Activated T-helper 1 cell treated with anti-CD3 and anti-CD28 coated beads, Interleukin-2, amount 50 U/mL, for 16 hours (primary cell): Measurements from ENCODE around the gene GOSR2.

Experiments used
- DNase-seq, 2 donors: peaks; one replicate each; pipeline ENCODE4 v3.0.0-alpha.2; 2020; ENCODE audit warnings: low read depth in 1 of 2, low spot score in 1 of 2

The GOSR2 gene

DNA sequence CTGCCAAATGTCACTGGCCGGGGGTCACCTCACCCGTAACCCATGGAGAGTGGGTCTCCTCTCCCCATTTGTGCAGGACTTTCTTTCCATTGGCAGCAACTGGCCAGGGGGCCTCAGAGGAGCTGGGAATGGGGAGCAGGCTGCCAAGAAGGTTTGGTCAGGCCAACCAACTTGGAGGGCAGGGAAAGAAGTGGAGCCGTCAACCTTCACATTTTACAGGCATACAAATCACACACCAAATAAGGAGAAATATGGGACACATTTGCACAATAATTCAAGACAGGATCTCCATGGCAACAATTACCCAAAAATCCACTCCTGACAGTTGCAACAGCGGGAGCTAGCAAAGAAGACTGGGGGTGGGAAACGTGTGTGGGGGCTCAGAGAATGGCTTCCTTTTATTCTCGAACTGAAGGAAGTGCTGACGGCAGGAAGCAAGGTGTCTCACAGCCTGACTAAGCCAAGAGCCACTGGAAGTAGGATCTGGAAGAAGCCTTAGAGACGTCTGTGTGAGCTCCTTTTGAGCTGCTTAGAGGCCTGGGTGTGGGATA, 35.2 kb downstream of the GOSR2 start:
- no peak for DNase-seq

DNA sequence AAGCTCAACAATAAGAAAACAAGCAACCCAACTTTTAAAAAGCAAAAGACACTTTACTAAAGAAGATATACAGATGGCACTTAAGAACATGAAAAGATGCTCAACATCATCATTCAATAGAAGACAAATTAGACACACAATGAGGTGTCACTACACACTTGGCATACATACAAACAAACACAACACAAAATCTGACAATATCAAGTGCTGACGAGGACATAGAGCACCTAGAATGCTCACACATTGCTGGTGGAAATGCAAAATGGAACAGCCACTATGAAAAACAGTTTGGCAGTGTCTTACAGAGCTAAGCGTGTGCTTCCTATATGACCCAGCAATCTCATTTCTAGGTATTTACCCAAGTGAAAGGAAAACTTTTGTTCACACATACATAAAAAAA, 37.2 kb downstream of the GOSR2 start:
- DNase-seq = no peak

DNA sequence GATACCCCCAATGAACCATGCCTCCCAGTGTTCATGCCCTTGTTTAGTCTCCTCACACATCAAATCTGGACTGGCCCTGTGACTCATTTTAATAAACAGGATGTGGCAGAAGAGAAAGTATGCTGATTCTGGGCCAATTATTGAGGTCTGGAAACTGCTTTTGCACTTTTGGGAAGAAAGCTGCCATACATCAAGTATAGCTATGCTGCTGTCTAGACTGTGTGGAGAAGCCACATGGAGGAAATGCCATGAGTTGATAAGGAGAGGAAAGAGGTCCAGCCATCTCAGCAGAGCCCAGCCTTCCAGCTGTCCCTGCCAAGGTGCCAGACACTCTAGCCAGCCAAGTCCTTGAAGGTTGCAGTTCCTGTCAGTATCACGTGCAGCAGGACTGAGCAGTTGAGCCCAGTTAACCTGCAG, 39.4 kb downstream of the GOSR2 start:
- no peak for DNase-seq

DNA sequence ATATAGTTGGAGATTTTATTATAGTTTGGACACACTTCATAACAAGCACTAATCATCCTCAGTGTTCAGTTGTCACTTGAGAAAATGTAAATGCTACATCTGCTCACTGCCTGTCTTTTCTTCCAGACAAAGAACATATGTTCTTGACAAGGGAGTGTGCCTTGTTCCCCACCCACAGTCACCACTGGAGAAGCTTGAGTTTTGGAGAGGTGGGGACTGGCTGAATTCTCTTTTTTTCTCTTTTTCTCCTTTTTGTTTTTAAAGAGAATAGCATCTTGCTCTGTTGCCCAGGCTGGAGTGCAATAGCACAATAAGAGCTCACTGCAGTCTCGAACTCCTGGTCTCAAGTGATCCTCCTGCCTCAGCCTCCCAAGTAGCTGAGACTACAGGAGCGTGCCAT, 40.6 kb downstream of the GOSR2 start:
- DNase-seq = no peak

DNA sequence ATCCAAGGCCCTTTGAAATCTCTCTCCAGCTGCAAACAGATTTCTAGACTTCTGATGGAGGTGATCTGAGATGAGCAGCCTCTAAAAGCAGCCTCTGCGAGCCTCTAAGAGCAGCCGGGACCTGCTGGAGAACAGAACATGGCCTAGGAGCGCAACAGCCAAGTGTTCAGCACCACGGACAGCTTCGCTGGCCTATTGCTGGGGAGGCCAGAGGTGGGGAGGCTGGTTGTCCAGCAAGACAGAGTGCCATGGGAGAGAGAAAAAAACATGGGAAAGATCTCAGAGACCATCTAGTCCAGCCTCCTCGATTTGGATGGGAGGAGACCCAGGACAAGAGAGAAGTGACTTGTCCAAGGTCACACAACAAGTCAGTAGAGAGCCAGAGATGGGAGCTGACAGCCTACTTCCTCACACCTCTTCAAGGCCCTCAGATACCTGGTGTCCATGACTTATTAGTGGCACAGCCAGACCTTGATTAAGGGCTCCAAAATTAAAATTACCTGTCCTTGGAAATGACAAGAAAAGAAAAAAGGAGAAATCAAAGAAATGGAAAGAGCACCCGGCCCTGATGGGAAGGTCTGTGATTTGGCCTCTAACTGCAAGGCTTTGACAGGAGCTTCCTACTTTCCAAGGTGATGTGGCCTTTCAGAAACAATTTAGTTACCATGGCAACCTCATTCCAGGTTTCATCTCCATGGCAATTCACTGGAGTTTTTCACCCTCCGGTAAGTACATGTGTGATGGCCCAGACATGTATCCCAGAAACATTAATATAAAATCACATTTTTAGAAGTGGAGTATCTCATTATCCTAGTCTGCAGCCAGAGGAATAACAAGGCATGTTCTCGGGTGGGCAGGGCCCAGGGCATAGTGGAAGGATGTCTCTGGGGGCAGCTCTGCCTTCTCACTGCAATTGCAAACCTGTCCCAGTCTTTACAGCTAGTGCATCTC, 41.6 kb downstream of the GOSR2 start:
- DNase-seq = no peak

DNA sequence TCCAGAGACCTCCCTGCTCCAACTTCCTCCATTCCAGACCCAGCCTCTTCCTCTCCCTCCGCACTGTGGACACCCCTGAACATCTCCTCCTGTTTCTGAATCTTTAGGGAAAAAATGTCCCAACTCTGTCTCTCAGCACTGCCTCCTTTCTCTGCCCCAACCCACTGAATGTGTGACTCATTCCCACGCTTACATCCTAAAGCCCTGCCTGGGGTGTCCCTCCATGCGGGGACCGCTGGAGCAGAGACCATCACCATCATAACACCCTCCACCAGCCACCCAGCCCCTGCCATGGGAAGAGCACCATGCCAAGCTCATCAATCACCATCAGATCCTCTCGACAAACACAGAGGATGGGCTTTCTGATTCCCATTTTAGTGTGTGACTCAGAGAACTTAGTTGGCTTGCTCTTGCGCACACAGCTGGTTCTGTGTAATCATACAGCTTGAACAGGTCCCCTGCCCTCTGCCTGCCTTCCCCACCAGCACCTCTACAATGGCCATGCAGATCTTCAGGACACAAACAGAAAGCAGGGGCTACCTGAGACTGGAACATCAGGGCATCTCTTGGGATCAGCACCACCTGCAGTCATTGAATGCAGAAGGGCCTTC, 45.4 kb downstream of the GOSR2 start:
- DNase-seq = no peak

DNA sequence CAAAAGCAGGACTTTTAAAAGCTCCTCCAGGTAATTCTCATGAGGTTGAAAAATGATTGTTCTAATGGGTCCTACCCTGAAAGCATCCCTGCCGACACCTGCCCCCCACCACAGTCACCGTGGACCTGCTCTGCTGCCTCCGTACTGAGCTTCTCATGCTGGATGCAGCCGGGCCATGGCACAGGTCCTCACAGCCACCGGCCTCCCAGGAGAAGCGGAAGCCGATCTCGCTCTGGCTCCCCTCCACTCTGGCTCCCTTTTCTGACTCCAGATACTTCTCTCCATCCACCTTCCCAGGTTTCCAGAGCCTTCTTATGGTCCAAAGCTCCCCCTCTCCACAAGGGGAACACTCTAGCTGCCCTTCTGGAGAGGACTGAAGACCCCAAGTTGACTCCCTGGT, 45.9 kb downstream of the GOSR2 start:
- DNase-seq = no peak

DNA sequence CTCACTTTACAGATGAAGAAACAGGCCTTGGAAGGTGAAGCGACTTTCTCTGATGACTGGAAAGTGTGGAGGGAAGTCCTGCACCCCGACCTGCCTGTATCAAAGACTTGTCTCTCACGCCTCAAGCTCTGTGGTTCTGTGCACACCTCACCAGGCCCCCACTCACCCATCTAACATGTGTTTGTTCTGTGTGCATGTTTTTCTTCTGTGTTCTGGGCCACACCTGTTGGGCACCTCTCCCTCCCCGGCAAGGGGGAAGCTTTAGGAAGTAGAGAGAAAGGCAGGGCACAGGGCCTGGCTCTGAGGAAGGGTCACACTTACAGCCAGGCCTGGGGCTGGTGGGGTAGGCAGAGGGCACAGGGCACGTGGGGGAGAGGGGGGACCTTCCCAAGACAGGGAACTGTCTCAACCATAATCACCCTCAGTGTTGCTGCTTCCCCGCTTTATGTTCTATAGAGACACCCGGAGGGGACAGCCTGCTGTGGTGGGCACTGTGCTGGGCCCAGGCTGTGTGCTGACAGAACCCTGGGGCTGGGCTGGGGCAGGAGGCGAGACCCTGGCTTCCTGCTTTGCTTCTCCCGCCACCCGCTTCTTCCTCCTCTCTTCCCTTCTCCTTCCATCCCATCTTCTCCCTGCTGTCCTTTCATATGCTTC, 48.8 kb downstream of the GOSR2 start:
- DNase-seq = no peak

DNA sequence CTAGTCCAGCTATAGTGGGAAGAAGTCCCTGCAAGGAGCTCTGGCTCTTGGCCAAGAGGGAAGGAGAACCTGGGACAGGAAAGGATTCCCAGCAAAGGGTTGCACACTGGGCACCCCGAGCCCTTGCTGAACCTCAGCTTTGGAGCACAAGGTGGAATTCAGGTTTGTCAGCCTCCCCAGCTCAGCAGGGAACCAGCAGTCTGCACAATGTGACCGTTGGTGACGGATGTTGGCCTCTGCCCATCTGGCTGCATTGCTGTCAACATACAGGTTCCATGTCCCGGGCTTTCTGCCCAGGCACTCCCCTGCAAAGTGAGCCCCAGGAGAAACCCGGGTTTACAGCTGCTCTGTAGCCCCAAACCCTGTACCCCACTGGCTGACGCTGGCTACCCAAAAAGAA, 49.4 kb downstream of the GOSR2 start:
- DNase-seq = no peak

DNA sequence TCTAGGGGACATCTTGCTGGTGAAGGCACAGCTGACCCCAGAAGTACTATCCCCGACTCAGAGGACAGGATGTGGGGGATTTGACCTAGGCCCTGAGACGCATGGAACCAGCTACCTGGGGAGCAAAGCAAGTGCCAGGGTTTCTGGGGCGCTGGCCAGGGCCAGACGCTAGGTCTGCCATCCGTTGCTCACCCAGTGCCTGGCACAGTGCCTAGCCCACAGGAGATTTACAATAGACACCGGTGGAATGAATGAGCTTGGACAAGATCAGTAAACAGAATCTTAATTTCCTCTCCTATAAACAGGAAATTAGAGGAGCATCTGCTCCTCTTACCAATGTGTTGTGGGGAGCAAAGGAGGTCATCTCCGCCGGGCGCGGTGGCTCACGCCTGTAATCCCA, 51.1 kb downstream of the GOSR2 start:
- no peak for DNase-seq

DNA sequence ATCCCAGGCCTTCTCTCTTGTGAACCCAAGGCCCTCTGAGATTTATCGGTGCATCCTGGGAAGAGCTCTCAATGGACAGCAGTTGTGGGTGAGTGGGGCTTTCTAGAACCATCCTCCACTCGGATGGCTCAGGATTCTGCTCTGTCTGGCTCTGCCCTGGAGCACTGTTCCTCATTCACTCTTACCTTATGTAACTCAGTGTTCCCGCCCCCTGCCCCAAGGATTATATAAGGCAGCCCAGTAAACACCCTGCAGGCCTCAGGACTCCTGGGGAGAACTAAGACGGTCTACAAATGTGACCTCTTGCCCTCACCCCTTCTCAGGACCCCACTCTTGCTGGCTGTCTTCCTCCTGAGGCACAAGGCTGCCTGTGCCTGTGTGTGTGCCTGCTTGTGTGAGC, 52.3 kb downstream of the GOSR2 start:
- no peak for DNase-seq

DNA sequence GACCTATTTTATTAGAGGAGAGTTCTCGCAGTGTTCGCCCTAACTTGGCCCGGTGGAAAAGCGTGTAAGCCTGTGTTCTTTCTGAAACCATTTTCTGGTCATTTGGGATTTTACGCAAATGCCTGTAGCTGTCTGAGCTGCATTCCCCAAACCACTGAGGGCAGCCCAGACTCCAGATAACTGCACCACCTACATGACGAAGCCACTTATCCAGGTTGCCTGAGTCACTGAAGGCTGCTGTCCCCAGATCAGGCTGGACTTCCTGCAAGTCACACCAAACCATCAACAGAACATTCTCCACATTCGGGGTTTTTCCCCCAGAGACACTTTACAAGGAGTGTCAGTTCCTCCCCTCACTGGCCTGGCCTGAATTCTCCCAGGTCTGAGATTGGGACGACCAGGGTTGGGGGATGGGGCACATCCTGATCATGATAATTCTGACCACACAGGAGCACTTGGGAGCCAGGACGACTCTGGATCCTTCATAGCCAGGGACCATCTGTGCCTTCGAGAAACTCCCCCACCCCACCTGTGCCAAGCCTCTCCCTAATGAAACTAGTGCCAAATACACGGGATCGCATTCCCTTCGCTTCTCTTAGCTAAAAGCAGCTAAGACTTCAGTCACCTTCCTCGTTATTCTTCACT, 53.8 kb downstream of the GOSR2 start:
- DNase-seq = no peak

DNA sequence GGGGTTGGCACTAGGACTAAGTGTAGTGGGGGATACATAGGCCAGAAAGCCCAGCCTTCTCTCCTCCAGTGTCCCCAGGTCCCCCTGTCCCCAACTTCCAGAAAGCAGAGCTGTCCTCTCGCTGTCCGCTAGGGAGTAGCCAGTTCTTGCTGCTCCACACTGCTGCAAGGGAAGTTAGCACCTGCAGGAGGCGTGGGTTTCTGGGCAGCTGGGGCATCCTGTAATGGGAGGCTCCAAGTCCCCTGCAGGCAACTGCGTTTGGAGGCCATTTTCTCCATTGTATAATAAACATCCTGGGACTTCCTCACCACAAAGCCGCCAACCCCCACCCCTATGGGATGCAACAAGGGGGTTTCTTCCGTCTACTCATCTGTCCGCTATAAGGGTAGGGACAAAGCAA, 54.4 kb downstream of the GOSR2 start:
- DNase-seq = no peak

DNA sequence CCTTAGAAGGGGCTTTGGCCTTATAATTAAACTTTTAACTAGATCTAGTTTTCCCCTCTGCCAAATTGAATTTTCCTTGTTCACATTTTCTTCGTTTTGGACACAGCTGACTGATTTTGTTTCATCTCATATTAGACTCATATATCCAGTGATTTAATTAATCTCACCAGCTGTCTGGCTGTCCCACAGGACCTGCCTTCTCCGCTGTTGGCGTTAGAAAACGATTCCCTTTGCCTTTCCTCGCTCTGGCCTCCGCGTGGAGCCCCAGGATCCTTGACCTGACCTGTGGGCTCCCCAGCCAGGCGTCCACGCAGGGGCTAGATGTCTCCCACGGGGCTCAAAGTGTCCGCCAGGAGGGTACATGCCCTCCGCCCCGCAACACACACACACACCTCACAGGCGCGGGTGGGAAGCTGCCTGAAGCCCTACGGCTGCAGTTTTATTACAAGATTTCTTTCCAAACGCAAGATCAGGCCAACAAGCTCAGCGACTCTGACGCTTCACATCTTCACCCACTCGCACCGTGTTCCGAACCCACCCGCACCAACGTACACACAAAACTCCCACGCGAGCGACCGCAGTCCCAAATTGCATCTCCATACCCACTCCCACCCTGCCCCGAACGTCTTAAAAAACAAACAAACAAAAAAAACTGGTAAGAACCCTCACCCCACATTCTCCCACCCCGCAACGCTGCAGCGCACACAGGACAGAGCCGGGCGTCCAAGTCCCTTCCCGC, 55.0 kb downstream of the GOSR2 start:
- DNase-seq = no peak

DNA sequence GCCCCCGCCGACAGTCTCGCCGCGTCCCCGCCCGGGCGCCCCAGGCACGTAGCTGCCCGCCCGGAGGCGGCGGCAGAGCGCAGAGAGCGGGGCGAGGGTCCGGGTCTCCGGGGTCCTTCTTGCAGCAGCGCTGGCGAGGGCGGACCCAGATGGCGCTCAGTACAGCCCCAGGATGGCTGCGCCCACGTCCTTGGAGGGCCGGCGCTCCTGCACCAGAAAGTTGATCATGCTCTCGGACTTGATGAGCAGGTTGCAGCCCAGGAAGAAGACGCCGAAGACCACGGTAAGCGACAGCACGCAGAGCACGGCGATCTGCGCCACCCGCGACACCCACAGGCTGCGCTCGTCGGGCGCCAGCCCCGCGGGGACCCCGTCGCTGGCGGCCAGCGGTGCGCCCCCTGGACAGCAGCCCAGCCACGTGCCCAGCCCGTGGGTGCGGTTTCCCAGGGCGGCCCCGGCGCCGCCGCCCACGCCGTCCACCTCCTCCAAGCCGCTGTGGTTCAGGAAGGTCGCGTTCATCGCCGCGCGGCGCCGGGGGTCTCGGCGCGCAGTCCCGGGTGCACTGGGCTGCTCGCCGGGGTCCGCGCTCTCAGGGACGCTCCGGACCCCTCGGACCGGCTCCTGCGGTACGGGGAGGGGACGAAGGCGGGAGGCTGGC, 55.7 kb downstream of the GOSR2 start:
- DNase-seq = no peak

DNA sequence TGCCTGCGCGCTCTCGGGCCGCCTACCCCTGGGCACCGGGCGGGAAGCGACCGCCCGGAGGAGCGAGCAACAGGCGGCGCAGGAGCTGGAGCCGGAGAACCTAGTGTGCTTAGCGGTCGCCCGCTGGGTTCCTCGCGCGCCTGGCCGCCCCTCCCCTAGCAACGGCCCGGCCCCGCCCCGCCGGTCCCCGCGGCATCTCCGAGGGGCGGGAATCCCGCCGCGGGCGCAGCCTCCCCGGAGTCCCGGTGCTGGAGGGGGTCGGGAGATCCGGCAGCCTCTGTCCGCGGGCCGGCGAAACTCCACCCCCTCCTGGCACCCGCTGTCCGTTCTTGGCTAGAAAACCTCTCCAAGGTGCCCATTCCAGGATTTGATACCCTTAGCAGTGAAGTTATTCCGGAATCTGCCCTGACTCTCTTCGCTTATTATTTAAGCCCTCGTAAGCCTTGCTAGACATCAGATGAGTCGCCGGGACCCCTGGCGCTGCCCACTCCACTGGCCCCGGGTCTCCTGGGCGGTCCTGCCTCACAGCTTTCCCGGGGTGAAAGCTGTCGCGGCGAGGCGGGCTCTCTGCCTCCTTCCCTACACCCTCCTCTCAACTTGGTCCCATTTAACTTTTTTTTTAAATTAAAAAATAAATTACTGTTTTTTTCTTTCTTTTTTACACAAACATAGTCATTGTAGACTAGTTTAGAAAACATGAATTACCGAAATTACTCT, 56.3 kb downstream of the GOSR2 start, which contains the start of gene RPRML:
Gene RPRML (minus strand): TSS at position 107 of the 717 bp plus-strand sequence. CDS start 246 bp downstream, outside the sequence.
- DNase-seq = no peak

DNA sequence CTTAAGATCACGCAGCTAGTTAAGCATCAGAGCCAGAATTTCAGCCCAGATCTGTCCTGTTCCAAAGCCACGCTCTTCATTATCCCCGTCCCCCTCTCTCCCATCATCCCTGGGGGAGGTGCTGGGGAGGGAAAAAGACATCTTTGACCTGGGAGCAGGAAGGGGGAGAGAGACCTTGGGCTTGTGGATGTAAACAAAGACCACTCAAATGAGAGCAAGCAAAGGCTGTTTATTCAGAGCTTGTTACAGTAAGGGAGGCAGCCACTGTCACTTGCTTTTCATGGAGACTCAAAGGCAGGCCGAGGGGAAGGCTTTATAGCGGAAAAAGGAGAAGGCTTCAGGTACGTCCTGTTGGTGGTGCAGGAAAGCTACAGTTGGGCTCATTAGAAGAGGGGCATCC, 59.6 kb downstream of the GOSR2 start:
- no peak for DNase-seq

DNA sequence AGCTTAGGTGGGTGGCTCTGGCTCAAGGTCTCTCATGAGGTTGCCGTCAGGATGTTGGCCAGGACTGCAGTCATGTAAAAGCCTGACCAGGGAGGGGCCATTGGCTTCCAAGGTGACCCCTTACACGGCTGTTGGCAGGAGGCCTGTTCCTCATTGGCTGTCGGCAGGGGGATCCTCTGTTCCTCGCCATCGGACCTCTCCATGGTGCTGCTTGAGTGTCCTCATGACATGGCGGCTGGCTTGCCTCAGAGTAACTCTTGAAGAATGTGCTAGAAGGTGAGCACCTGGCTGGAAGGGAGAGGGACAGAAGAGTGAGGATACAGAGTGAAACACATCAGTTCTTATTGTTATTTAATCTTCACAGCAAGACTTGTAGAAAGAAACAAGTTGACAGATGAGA, 60.8 kb downstream of the GOSR2 start:
- no peak for DNase-seq

DNA sequence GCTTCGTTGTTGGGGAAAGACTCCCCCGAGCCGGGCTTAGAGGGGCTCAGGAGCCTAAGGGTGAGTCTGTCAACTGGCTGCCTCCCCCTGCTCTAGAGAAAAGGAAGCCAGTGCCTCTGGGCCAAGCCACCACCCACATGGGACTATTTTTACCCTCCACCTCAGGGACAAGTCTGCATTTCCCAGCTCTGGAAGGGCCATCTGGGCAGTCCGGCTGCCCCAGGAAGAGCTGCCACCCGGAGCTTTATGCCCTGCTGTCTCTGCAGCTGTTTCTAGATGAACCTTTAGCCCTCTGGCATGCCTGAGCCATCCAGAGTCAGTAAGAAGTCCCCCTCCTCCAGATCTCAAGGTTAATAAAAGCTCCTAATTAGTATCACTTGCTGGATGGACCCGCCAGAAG, 61.4 kb downstream of the GOSR2 start:
- DNase-seq = no peak
